NOMO-1 treated with dmso at 0.1 percent for 144 hours (cell line): ENCODE results near the gene SLC30A3.
A peak's percentile ranks its signal among the peaks of the same experiment; 100 is the strongest.
"Not testable (repeated sequence)": the region's sequence is repeated elsewhere in the genome, so short reads cannot be mapped to it uniquely, and the experiment has no call there.

Source experiments
- DNase-seq: peaks from one replicate; lab custom pipeline; 2025; ENCODE audit not compliant: unreplicated experiment; lab: John Stamatoyannopoulos, UW

Gene SLC30A3

DNA sequence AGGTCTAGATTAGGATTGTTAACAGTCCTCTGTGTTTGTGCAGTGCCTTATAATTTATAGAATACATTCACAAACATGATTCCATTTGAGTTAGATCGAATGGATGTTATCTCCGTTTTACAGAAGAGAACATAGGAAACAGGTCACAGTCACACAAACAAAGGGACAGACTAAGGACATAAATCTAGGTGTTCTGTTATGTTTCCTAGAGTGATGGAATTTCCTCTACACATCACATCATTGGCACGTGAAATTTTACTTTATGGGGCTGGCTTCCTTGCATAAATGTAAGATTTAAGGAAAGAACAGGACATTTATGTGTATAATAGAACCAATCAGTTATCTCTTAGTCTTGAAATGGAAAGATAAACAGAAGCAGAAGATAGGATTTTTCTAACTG, 25.8 kb upstream of the SLC30A3 start:
- DNase-seq = no peak

GRCh38 chr2:27285481-27285880, 22.6 kb upstream of the SLC30A3 start:
- no peak for DNase-seq

DNA sequence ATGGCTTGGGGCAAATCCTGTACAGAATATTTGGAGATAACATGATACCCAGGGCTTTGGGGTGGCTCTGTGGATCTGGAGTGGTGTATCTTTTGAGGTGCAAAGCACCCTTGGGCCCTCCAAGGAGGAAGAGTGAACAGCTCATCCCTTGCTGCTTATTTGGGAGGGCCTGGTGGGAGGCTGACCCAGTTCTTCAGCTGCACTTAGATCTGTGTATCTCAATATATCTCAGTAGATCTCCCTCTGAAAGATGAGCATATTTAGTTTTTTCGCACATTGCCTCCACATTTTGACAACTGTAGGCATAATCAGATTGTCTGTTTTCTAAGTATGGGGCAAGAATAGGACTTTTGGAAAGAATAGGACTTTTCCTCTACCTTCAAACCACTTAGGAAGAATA, 22.1 kb upstream of the SLC30A3 start:
- DNase-seq = no peak

- DNase-seq = no peak
These were observed 20.0 kb upstream of the SLC30A3 start for GRCh38 chr2:27282892-27283291.

- no peak for DNase-seq
These were observed 19.2 kb upstream of the SLC30A3 start, which contains the start of gene TRIM54 for GRCh38 chr2:27281855-27282559. Gene TRIM54, plus strand, starts transcription at chr2:27282429. Its CDS starts 303 bp downstream, at chr2:27282732.

- DNase-seq = no peak
These were observed 18.6 kb upstream of the SLC30A3 start for GRCh38 chr2:27281442-27281841.

- no peak for DNase-seq
These were observed 18.0 kb upstream of the SLC30A3 start for GRCh38 chr2:27280826-27281225.

- no peak for DNase-seq
These were observed 15.2 kb upstream of the SLC30A3 start for GRCh38 chr2:27278010-27278409.

DNA sequence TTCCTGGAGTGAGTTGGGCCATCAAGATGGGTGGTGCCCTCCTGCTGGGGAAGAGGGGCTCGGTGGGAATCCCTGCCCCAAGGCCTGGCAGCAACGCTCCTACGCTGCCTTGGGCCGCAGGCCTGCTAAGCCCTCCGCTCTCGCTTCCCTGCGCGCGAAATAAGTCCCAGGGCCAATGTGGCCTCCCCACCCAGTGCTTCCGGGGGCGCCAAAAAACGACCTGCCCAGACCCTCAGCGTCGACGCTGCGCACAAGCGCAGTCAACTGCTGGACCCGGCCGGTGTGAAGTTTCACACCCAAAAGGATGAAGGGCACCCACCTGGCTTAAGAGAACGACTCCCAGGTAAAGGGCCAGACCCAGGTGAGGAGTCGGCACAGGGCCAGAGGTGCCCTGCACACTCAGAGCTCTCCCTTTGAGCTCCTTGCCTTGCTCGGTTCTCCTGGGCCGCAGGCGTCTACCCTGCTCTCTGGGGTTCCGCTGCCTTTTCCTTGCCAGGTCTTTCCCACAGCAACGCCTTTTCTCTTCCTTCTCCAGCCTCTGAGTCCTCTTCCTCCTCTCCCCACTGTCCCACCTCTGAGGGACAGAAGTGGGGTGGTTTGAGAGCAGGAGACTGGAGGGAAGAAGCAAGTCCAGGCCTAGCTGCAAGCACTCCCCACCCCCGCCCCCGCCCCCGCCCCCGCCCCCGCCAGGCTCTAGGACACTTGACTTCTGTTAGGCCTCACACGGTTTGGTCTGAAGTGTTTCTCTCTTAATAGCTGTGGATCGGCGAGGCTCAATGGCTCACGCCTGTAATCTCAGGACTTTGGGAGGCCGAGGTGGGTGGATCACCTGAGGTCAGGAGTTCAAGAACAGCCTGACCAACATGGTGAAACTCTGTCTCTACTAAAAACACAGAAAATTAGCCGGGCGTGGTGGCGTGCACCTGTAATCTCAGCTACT, 12.6 kb upstream of the SLC30A3 start, which contains the start of gene DNAJC5G:
Gene DNAJC5G (plus strand): TSS at position 223 of the 940 bp plus-strand sequence. CDS start 1,296 bp downstream, outside the sequence.
- no peak for DNase-seq

GRCh38 chr2:27272537-27273522, 10.0 kb upstream of the SLC30A3 start:
- not testable (repeated sequence) for DNase-seq

GRCh38 chr2:27271631-27272340, 8.9 kb upstream of the SLC30A3 start:
- no peak for DNase-seq

- no peak for DNase-seq
These were observed 7.8 kb upstream of the SLC30A3 start for GRCh38 chr2:27270670-27271069.

DNA sequence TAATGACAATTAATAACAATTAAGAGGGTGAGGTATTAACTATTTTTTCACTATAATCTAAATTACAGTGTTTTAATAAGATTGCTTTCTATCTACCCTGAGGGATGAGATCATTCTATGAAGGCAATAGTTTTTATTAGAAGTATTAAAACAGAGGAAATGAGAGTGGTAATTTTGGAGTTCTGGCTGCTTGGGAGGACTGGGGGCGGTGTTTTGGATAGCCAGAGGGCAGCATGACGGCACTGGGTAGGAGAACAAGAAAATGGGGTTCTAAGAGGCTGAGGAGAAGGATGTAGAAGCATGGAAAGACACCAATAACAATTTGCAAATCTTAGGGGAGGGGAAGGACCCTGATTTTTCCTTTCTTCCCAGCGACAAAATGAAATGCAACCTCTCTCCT, 7.3 kb upstream of the SLC30A3 start:
- no peak for DNase-seq

GRCh38 chr2:27268296-27268695, 5.4 kb upstream of the SLC30A3 start:
- not testable (repeated sequence) for DNase-seq

DNA sequence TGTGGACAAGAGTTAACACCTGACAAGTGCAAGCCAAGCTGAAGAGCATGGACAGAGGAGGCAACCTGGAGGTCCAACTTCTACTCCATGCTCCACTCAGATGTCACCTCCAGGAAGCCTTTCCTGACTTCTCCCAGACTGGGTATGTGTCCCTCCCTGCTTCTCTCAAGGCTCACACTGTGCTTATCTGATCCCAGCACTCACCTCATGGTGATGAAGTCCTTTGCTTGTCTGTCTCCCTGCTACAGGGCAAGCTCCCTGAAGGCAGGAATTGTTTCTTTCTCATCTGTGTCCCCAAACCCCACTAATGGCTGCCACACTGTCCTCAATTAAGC, 2.7 kb upstream of the SLC30A3 start:
- no peak for DNase-seq

DNA sequence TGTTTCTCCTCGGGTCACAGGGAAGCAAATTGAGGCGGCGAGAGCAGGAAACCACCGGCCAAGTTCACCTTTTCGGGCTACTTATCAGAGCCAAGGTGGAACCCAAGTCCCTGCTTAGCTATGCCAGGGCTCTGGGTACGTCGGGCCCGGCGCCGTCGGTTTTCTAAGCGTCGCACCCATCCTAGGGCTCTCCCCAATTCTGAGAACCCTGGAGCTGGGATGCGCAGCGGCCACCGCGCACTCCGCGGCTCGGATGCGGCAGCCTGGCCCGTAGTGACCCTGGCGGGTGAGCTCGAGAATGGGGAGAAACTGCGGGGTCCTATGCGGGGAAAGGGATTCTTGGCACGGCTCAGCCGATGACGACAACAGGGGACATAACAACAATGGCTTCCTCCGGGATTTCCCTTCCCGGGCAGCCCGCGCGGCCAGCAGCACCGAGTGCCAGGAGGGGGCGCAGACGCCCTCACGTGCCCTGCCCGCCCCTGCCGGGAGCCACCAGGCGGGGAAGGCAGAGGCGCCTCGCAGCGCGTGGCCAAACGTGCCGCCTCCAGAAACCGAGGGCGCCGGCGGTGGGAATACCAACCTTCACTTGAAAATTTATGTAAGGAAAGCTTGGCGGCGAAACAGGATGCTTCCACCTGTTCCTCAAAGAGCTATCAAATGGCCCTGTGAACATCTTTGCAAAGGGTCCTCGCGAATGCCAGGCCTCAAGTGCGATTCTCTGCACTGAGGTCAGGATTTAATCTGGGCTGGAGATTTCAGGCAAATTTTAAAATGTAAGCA, 2.1 kb upstream of the SLC30A3 start:
- peak; percentile 28 for DNase-seq

DNA sequence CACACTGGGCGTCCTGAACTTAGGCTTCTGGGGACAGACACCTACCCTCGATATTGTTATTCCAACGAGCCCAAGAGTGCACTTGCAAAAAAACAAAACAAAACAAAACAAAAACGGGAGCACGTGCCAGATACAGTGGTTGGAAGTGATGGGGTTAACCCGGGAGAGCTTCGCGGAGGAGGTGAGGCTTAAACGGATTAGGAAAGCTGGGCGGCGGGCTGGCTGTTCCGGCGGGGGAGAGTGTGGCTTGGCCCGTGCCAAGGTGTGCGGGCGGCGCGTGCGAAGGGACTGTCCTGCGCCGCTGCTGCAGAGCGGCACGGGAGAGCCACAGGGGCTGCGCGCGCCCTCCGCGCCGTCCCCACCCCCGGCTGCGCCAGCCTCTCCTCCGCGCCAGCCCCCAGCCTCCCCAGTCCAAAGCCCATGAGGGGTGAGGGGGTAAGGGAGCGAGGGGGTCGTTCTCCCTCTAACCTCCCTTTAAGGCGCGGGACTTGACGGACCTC, 1.5 kb upstream of the SLC30A3 start:
- DNase-seq = no peak

GRCh38 chr2:27263287-27264252, 723 bp upstream of the SLC30A3 start:
- DNase-seq = no peak
